Raji (cell line): ENCODE results near the gene PCDH9.

Experiments used
- POLR2A ChIP-seq: IDR thresholded peaks from 2 replicates; pipeline ENCODE4 v1.6.1; 2011; ENCODE audit warnings: low read depth, low read length, control low read depth; ENCODE audit not compliant: insufficient read depth

PCDH9 gene

DNA sequence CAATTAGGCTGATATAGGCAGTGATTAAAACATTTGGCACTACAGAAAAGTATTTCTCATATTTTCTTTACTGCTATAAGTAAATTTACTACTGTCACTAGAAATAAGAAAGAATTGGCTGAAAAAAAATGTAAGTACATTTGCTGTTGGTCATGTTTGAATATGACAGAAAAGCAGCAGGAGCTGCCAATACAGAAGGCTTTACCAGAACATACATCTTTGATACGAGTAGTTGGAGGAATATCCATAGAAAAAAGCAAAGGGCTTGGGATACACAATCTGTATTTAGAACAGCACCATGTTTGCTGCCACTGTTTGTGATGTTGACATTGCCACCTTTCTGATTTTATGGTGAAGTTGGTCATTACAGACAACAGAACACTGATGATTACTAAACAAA, 21.6 kb downstream of the PCDH9 start:
- no peak for TF ChIP-seq POLR2A

DNA sequence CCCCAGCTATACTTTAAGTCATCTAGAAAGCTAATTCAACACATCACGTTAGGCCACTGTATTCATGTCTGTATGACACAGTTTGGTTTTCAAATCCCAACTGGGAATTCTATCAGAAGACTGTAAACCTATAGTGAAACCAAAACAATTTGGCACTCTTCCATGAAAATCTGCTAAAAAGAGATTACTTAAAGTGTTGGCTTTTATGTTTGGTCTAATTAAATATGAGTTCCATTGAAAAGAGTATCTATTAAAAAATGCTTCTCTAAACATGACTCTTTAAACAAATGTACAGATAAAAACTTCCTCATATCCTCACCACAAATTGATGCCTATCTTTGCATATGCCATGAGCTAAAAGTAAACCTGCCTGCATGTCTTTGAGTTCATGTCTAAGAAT, 25.4 kb downstream of the PCDH9 start:
- no peak for TF ChIP-seq POLR2A

- no peak for TF ChIP-seq POLR2A
Measured at GRCh38 chr13:67200605-67201004, 29.5 kb downstream of the PCDH9 start.

DNA sequence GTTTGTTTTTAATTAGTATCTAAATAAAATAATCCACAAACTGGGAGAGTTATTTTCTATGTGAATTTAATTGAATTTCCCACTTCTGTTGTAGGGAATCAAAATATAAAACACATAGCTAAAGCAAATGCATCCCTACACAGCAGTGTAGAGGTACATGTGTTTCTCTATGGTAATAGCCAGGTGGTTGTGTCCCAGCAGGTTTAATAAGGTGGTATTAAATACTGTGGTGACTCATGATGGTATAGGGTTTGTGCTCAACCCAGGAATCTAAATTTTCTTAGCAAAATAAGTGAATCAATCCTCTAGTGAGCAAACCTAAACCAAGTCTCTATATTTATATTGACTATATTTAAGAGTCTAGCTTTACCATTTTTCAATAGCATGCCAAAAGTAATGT, 30.0 kb downstream of the PCDH9 start:
- TF ChIP-seq POLR2A: no peak

DNA sequence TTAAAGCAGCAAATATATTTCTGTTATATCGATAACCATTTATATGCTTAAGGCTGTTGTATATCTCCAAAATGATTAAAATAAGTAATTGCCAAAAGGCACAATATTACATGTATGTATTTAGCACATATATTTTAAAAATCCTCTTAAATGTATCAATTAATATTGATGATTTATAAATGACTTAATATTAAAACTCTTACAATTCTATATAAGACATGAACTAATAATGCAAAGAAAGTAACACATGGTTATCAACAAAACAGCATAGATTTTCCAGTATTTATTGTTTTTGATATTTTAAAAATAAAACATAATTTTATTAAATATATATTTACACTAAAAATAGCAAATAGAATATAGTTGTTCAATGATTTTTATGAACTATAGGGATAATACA, 32.4 kb downstream of the PCDH9 start:
- TF ChIP-seq POLR2A: no peak

- no peak for TF ChIP-seq POLR2A
Measured at GRCh38 chr13:67193979-67194378, 36.2 kb downstream of the PCDH9 start.

DNA sequence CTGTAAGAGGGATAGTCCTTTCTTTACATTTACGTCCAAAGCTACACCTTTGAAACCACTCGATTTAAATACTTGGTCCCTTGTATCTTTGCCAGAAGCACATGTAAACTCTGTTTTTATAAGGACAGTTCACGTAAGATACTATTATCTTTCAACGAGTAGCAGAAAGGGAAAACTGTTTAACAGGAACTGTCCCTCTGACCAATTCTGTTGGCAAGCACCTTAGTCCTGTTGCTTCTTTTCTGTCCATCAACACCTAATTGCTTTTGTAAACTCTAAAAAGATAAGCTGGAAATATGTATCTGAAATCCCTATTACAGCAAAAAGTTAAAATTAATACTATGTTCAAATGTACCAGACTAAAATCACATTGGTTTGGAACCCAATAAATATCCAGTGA, 37.4 kb downstream of the PCDH9 start:
- TF ChIP-seq POLR2A: no peak

- TF ChIP-seq POLR2A: no peak
Measured at GRCh38 chr13:67186995-67187569, 43.1 kb downstream of the PCDH9 start.

DNA sequence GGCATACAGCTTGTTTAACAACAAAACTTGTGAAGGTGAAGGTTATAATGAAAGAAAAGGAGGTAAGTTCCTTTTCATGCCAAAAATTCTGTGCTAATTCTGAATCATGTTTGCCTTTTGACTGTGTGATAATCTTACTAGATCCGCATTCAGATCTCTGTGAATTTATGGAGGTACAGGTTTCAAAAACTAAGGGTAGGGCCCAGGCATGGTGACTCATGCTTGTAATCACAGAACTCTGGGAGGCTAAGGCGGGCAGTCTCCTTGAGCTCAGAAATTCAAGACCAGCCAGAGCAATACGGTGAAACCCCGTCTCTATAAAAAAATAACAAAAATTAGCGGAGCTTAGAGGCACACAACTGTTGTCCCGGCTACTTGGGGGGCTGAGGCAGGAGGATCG, 45.9 kb downstream of the PCDH9 start:
- TF ChIP-seq POLR2A: no peak

DNA sequence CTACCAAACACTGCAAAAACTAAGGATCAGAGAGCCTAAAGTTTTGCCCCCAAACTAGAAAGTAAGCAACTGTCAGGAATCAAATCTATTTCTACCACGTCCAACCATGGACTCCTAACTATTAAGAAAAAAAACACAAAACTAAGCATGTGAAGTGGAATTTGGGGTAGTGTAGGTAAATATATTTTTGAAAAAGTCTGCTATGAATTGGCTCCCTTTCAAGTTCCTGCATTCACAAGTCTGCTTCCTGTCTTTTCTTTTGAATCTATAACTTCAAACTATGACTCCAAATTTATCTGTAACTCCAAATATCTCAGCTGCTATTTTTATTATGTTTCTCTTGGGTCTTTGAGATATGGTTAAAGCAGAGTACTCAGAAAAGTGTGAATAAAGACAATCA, 47.0 kb downstream of the PCDH9 start:
- TF ChIP-seq POLR2A: no peak

DNA sequence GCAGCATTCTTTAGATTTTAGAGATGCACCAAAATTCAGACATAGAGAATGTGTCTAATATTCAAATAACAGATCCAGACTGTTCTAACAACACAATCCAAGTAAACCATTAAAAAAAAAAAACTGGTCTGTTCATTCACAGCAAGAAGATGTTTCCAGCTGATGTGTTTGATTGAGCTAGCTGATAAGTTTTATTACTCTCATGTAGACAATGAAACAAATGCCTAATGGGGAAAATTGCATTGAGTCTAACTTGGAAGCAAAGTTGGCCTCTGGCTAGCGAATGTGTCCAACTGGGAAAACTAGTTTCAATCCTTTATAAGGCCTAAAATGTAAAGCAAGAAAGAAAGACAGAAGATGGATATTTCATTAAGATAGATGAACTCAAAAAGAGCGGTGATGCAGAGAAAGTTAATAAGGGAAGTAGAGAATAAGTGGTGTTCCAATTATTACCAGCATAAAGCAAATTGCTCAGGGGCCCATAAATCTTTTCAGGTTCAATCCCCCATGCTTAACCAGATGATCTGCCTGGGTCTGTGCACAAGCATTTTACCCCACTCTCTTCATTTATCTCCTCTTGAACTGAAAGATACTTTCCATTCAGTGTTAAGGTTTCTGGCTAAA, 54.2 kb downstream of the PCDH9 start:
- no peak for TF ChIP-seq POLR2A

GRCh38 chr13:67168384-67168783, 61.8 kb downstream of the PCDH9 start:
- no peak for TF ChIP-seq POLR2A

DNA sequence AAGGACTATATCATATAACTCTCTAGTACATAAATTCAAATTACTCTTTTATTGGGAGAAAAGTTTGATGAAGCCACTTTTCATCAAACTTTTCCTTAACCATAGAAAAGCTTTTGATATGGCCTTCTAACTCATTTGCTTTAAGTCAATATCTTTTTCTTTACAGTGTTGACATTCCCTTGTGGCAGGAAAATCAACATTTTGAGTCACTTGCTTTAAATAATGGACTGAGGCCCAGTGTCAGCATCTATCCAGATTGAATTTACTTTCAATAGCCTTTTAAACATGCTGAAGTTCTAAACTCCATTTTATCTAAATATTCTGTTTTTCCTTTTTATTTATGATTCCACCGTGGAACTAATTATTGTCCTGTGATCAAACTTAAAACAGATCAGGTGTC, 62.7 kb downstream of the PCDH9 start:
- no peak for TF ChIP-seq POLR2A

GRCh38 chr13:67161176-67161575, 69.0 kb downstream of the PCDH9 start:
- TF ChIP-seq POLR2A: no peak

GRCh38 chr13:67158903-67159302, 71.2 kb downstream of the PCDH9 start:
- TF ChIP-seq POLR2A: no peak

DNA sequence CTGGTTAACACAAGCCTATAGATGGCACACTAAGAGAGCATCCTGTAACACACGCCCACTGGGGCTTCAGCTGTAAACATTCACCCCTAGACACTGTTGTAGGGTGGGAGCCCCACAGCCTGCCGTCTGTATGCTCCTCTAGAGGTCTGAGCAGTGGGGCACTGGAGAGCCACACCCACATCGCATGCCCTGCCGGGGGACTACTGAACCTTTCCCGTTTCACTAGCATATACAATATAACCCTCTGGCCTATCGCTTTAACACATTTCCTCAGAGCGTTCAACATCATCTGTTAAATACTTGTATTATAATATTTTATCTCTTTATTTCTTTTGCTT, 73.4 kb downstream of the PCDH9 start:
- no peak for TF ChIP-seq POLR2A
